OCI-LY7 (cell line): Measurements from ENCODE around the gene DOCK4. TPM values are rescaled to one million over a fixed set of nuclear protein-coding genes. Genes with fewer than 3 reads are reported as not detected.
A peak's percentile ranks its signal among the peaks of the same experiment; 100 is the strongest.

ENCODE experiments used
- BruUV-seq: library from RNA; stranded (reverse); fragments of 400-500 nt; replicated peaks from 2 replicates; lab custom pipeline; 2021; lab: Mats Ljungman, UMichigan
- CTCF ChIA-PET: fragments of 300-600 bp; sonication (Branson Sonifier 250); formaldehyde crosslinking; loops from one replicate; lab custom pipeline; 2022; ENCODE audit warnings: antibody characterized with exemption; ENCODE audit not compliant: unreplicated experiment; lab: Charles Lee
- POLR2A ChIA-PET: fragments of 300-600 bp; sonication (Branson Sonifier 250); formaldehyde crosslinking; loops from one replicate; lab custom pipeline; 2022; ENCODE audit warnings: antibody characterized with exemption; lab: Charles Lee
- DNase-seq: peaks from one replicate; pipeline ENCODE4 v3.0.0-alpha.2; 2015; ENCODE audit warnings: low spot score
- H2AFZ ChIP-seq: fragments of 200-600 bp; sonication (generic), shearing (Covaris generic); 2 replicates; pipeline ENCODE4 v1.6.1; 2014; ENCODE audit warnings: mild to moderate bottlenecking, antibody characterized with exemption, low read length, moderate library complexity
- H3K27ac ChIP-seq: fragments of 200-600 bp; sonication (generic); 2 replicates; pipeline ENCODE4 v1.5.1; 2014; ENCODE audit warnings: mixed run types, low read depth, mild to moderate bottlenecking, moderate library complexity, low read length, inconsistent platforms; ENCODE audit not compliant: poor library complexity, severe bottlenecking
- H3K36me3 ChIP-seq: fragments of 200-600 bp; sonication (generic); 2 replicates; pipeline ENCODE4 v1.6.1; 2014; ENCODE audit warnings: mild to moderate bottlenecking, antibody characterized with exemption, low read length, moderate library complexity, mixed read lengths; ENCODE audit not compliant: insufficient read depth
- H3K4me1 ChIP-seq: fragments of 200-600 bp; sonication (generic); 2 replicates; pipeline ENCODE4 v1.5.1; 2014; ENCODE audit warnings: mild to moderate bottlenecking, low read length; ENCODE audit not compliant: insufficient read depth, poor library complexity, severe bottlenecking
- H3K4me2 ChIP-seq: fragments of 200-600 bp; sonication (generic); 2 replicates; pipeline ENCODE4 v1.6.1; 2014; ENCODE audit warnings: mild to moderate bottlenecking, low read length
- H3K4me3 ChIP-seq: fragments of 200-600 bp; sonication (generic); 2 replicates; pipeline ENCODE4 v1.5.1; 2014; ENCODE audit warnings: mild to moderate bottlenecking, low read depth, low read length; ENCODE audit not compliant: poor library complexity, severe bottlenecking
- H3K79me2 ChIP-seq: fragments of 200-600 bp; sonication (generic); 2 replicates; pipeline ENCODE4 v1.6.1; 2016; ENCODE audit warnings: low read depth, mild to moderate bottlenecking, low read length, moderate library complexity, mixed read lengths; ENCODE audit not compliant: insufficient read depth
- H3K9me2 ChIP-seq: fragments of 200-600 bp; sonication (generic); 2 replicates; pipeline ENCODE4 v1.6.1; 2016; ENCODE audit warnings: mild to moderate bottlenecking, low read length, mixed read lengths; ENCODE audit not compliant: insufficient read depth
- H3K9me3 ChIP-seq: fragments of 200-600 bp; sonication (generic); 2 replicates; pipeline ENCODE4 v1.6.1; 2014; ENCODE audit warnings: mild to moderate bottlenecking, mixed run types, low read length, mixed read lengths
- H4K20me1 ChIP-seq: fragments of 200-600 bp; sonication (generic); 2 replicates; pipeline ENCODE4 v1.6.1; 2014; ENCODE audit warnings: mild to moderate bottlenecking, antibody characterized with exemption, low read length, moderate library complexity, mixed read lengths; ENCODE audit not compliant: insufficient read depth
- EZH2phosphoT487 ChIP-seq: fragments of 200-600 bp; sonication (generic); IDR thresholded peaks from 2 replicates; pipeline ENCODE4 v1.6.1; 2018; ENCODE audit warnings: low read depth, borderline replicate concordance, mild to moderate bottlenecking, mixed run types, antibody characterized with exemption, low read length, moderate library complexity, mixed read lengths
- intact Hi-C: fragments of 100-400 bp; cut with micrococcal nuclease; formaldehyde crosslinking; loops from one replicate; pipeline ENCODE4 v1.10.0; 2022; ENCODE audit not compliant: unreplicated experiment
- total RNA-seq, 2 experiments: library from RNA; depleted of rRNA in 1 of 2; stranded (reverse); fragments of >200 nt in 1 of 2; shearing (Covaris generic) in 1 of 2; gene quantifications; 2 replicates each; pipeline ENCODE4 v1.2.3, GENCODE V29; 2014 to 2022
- TF ChIP-seq, protein P1 (sequence below): fragments of 200-600 bp; sonication (generic); conservative IDR thresholded peaks from 2 replicates; pipeline ENCODE4 v1.5.1; 2014; ENCODE audit warnings: mild to moderate bottlenecking, antibody characterized with exemption, low read length, moderate library complexity, mixed read lengths

DOCK4 gene
- total RNA-seq, 2 experiments from 2014 or later: 0.91 to 4.9 TPM

DNA sequence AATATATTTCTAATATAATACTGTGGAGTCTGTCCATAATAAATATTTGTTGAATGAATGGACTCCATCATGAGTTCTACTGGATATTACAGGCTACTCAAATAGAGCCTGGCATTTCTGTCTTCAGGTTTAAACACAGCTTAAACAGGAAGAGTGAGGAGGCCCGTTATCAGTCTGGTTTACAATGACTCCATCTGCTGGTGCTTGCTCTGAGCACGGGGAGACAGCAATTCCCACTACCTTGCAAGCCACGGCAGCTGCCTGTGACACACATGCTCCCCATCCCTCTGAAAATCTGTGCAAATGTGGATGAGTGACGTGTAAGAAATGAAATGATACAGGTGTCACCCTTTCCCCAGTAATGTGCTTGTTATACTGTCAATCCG, 350.4 kb downstream of the DOCK4 start:
- intact Hi-C loops: loop anchor here (10.0 kb wide), 1 partner anchor 639 kb away; no protein-coding TSS in a partner anchor
- H3K9me2 ChIP-seq: no peaks in the 10 kb centered on the region
- ChIA-PET CTCF (no interaction called here), POLR2A (interaction anchor here (0.7 to 1.4 kb wide), 3 partner anchors 10 to 905 kb away, joined by 3 to 4 read pairs (median 3); no protein-coding TSS in a partner anchor)
- H3K4me1 ChIP-seq: no peaks in the 10 kb centered on the region
- TF ChIP-seq, protein P1, sequence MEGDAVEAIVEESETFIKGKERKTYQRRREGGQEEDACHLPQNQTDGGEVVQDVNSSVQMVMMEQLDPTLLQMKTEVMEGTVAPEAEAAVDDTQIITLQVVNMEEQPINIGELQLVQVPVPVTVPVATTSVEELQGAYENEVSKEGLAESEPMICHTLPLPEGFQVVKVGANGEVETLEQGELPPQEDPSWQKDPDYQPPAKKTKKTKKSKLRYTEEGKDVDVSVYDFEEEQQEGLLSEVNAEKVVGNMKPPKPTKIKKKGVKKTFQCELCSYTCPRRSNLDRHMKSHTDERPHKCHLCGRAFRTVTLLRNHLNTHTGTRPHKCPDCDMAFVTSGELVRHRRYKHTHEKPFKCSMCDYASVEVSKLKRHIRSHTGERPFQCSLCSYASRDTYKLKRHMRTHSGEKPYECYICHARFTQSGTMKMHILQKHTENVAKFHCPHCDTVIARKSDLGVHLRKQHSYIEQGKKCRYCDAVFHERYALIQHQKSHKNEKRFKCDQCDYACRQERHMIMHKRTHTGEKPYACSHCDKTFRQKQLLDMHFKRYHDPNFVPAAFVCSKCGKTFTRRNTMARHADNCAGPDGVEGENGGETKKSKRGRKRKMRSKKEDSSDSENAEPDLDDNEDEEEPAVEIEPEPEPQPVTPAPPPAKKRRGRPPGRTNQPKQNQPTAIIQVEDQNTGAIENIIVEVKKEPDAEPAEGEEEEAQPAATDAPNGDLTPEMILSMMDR: no peak
- TF ChIP-seq EZH2phosphoT487: no peak
- H3K4me3 ChIP-seq: no peak overlapping the region
- no peak overlapping the region for H3K4me2 ChIP-seq
- H3K36me3 ChIP-seq: no peaks in the 10 kb centered on the region
- H3K27ac ChIP-seq: no peak overlapping the region
- H3K79me2 ChIP-seq: no peaks in the 10 kb centered on the region
- no TSS peak for BruUV-seq
- DNase-seq: no peak
- H4K20me1 ChIP-seq: no peaks in the 10 kb centered on the region
- H2AFZ ChIP-seq: no peak overlapping the region
- no peaks in the 10 kb centered on the region for H3K9me3 ChIP-seq

GRCh38 chr7:111855161-111855841, 350.9 kb downstream of the DOCK4 start:
- TF ChIP-seq, protein P1: peak; percentile 72
- no peak for TF ChIP-seq EZH2phosphoT487
- Histone ChIP-seq H3K36me3 (no peaks in the 10 kb centered on the region), H3K9me3 (no peaks in the 10 kb centered on the region), H3K4me1 (no peaks in the 10 kb centered on the region), H3K4me3 (no peak overlapping the region), H3K27ac (no peak overlapping the region), H3K9me2 (no peaks in the 10 kb centered on the region), H3K4me2 (no peak overlapping the region), H4K20me1 (no peaks in the 10 kb centered on the region), H2AFZ (no peak overlapping the region), H3K79me2 (no peaks in the 10 kb centered on the region)
- intact Hi-C loops: loop anchor here (10.0 kb wide), 1 partner anchor 640 kb away; no protein-coding TSS in a partner anchor
- BruUV-seq: no TSS peak
- DNase-seq: peak; percentile 18
- CTCF ChIA-PET: no interaction called here
- POLR2A ChIA-PET: interaction anchor here (0.7 to 1.2 kb wide), 2 partner anchors 10 to 905 kb away, joined by 3 to 4 read pairs; no protein-coding TSS in a partner anchor
